IPS DF 4.7 (cell line): ENCODE data around the gene C7orf25.

ENCODE experiments used
- DNase-seq: peaks from one replicate; pipeline ENCODE4 v3.0.0-alpha.2; 2013; ENCODE audit warnings: low spot score; ENCODE audit errors: extremely low read depth

The C7orf25 gene

DNA sequence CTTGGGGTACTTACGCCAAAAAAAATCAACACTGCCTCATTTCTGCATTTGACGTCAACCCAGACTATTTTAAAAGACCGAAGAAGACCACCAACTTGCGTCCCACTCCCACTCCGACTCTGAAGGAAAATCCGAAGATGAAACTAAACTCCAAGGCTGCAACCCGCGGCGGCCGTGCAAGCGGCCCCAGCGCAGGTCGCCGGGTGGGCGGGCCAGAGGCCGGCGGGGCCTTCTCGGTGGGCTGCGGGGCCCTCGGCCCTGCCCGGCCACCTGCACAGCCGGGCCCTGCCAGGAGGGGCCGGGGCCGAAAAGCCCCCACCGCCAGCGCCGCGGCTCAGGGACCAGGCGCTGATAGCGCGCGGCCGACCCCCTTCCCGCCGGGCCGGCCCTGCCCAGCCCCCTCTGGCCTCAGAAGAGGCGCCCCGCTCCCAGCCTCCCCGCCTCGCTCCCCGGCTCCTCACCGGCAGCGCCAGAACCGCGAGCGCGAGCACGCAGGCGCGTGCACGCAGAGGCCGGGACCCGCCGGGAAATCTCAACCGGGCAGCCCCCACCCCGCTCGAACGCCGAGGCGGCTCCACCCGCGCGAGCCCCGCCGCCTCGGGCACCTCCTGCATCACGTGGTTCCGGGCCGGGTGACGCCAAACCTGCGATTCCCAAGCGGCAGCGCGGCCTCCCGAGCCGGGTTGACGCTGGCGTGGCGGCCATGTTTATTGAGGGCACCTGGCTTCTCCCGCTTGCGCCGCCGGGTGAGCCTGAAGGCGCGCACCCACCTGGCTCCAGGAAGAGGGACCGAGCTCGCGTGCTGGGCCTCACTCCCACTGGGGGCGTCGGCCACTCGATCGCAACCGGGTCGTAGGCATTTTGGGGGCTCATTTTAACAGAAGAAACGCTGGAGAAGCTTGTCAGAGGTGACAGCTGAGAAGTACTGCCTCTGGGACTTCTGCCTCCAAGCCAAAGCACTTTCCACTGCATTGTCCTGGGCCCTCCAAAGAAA lies at the start of gene C7orf25:
C7orf25 (minus strand) TSS at position 617 of the 994 bp plus-strand sequence. CDS start 1,170 bp downstream, outside the sequence.
- peak; percentile 69 for DNase-seq

- no peak for DNase-seq
These were observed 49.3 kb upstream of the C7orf25 start for GRCh38 chr7:42961170-42961569.

GRCh38 chr7:42960762-42961161 lies 48.9 kb upstream of the C7orf25 start:
- no peak for DNase-seq

DNA sequence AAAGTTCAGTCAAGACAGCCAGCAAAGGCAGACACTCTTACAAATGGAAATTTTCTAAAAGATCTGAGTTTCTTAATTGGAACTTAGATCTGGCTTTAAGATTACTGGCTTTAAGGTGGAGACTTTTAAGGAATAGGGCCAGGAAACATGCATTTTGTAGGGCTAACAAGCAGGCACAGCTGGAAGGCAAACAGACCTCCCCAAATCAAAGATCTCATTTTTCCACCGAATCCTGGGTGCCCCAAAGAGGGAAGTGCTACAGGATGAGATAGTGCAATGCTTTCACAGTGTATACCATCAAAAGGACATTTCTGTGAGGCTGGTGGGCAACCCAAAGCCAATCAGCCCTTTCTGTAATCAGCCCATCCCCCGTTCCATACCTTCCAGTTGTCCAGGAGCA lies 47.7 kb upstream of the C7orf25 start:
- no peak for DNase-seq

- DNase-seq, result no peak
These were observed 44.2 kb upstream of the C7orf25 start for GRCh38 chr7:42956062-42956461.

DNA sequence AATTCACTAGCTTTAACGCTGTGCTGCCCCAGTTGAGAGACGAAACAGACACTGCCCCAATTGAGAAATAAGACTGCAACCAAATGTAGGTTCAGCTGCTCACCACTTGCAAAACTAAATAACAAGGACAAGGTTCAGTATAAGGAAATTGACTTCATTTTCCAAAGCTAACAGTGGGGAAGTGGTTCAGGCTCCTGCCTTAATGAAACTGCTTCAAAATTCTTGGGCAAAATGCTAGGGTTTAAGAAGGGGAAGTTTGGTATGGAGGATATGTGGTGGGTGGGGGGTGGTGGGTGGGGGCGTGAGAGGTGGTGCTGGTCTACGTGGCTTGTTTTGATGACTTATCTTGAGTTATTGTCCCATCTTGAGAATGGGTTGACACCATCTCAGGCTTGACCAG lies 42.1 kb upstream of the C7orf25 start:
- no peak for DNase-seq

DNA sequence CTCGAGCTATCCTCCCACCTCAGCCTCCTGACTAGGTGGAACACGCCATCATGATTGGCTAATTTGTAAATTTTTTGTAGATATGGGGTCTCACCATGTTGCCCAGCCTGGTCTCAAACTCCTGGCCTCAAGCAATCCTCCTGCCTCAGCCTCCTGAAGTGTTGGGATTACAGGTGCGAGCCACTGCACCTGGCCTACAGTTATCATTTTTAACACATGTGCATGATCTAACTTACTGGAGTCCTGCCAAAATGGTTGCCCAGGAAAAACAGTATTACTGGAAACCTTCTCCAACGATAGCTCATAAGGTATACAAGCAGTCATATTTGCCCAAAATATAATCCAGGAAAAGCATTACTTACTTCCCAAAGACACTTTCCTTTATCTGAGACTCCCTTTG lies 40.5 kb upstream of the C7orf25 start:
- DNase-seq, result no peak

GRCh38 chr7:42950417-42950816 lies 38.5 kb upstream of the C7orf25 start:
- DNase-seq, result no peak

DNA sequence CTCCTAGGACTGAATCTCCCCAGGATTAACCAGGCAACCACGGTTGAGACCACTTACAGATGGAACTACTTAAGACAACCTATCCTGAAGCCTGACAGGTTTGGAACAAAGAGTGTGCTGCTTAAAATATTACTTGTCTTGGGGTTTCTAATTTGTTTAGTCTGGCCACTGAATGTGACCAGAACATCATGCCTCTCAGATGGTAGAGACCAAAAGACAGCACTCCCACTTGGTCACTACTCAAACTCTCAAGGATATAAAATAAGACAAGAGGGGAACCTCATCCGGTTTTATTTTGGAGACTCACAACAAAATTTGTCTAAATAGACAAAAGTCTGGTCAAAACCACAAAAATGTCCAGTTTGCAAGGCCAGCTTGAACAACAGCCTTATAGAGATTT lies 35.7 kb upstream of the C7orf25 start:
- DNase-seq, result no peak

DNA sequence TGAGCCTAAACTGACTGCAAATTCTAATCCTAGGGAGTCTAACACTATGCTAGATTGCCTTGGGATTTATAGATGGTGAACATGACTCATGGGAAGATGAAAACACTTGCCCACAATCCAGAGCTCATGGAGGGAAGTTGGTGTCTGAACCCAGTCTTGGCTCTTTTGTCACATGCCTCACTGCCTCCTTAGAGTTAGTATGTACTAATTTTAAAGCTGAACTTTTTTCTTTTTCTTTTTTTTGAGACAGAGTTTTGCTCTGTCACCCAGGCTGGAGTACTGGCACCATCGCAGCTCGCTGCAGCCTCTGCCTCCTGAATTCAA lies 34.7 kb upstream of the C7orf25 start:
- DNase-seq, result no peak

DNA sequence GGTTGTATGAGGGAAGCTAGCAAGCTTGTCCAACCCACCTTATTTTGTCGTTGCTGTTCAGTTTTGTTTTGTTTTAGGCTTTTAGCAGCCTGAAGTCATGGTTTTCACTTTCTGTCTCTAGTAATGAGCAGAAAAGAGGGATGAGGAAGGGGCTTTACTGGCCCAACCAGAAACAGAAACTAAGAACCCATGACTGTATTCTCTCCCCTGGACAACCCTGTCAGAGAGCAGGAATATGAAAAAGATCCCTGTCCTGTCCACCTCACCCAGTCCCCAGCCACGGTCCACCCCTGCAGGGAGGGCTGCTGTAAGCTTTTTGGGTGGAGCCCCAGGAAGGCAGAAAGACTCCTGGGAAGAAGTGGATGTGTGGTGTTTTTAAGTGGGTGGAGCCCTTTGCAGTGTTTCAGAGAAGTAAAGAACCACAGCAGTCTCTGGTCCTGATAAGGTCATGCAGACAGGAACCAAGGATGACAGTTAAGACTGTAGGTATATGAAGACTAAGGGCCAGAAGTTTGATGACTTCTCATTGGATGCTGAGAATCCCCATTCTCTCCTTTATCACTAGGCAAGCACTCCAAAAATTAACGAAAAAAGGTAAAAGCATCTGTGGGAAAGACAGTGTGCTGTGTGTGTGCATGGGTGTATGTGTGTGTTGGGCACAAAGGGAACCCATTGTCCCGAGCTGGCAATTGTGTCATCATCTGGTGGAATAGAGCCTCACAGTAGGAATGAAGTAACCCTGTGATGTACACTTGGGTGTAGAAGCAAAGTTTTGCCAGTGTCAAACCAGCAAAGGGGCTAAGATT lies 34.2 kb upstream of the C7orf25 start:
- no peak for DNase-seq

- DNase-seq, result peak; percentile 68
These were observed 29.3 kb upstream of the C7orf25 start for GRCh38 chr7:42940985-42941847.

GRCh38 chr7:42939457-42940240 lies 27.8 kb upstream of the C7orf25 start:
- no peak for DNase-seq

DNA sequence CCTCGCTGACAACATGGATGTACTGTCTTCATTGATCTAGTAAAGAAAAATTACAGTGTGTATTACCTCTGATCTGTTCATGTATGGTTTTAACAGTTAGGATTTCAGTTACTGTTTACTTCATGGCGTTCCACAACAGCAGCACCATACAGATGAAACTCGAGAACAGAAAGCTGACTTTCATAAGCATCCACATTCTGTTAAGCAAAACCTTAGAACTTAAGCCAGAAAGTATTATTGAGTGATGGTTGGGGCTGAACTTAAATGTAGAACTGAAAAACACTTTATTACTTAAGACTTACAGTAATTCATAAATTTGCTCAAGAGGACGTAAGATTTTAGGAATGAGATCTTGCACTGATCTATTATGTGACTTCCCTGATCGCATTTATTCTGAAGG lies 24.0 kb upstream of the C7orf25 start:
- DNase-seq, result no peak

GRCh38 chr7:42934291-42934690 lies 22.4 kb upstream of the C7orf25 start:
- no peak for DNase-seq

DNA sequence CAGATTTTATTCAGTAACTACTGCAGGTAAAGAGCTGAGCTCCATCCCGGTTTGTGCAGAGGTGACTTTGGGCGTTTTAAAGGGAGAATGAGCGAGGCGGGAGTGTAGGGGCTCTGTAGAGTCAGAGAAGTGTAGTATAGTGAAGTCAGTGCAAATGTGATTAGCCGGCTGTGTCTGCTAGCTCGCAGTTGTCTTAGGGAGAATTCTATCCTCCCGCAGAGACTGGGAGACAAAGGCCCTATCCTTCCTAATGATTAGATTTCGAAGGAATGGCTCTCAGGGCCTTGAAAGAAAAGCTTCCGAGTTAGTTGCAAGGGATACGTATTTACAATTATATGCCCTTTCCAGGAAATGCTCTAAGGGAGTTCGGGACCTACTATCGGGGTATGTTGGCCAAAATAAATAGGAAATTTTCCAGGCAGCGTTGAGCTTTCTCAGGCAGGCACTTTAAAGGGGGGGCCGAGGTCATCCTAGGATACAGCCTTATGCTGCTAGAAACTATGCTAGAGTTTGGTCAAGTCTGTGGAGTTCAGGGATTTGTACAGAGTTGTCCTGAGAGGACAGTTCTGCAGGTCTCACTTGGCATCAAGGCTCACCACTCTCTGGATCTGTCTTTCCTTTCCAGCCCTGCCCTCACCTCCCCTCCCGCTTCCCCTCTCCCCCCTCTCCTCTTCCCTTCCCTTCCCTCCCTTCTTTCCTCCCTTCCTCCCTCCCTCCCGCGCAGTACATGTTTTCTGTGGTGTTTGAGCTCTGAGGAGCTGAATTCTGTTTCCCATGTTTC lies 21.1 kb upstream of the C7orf25 start:
- DNase-seq, result no peak

DNA sequence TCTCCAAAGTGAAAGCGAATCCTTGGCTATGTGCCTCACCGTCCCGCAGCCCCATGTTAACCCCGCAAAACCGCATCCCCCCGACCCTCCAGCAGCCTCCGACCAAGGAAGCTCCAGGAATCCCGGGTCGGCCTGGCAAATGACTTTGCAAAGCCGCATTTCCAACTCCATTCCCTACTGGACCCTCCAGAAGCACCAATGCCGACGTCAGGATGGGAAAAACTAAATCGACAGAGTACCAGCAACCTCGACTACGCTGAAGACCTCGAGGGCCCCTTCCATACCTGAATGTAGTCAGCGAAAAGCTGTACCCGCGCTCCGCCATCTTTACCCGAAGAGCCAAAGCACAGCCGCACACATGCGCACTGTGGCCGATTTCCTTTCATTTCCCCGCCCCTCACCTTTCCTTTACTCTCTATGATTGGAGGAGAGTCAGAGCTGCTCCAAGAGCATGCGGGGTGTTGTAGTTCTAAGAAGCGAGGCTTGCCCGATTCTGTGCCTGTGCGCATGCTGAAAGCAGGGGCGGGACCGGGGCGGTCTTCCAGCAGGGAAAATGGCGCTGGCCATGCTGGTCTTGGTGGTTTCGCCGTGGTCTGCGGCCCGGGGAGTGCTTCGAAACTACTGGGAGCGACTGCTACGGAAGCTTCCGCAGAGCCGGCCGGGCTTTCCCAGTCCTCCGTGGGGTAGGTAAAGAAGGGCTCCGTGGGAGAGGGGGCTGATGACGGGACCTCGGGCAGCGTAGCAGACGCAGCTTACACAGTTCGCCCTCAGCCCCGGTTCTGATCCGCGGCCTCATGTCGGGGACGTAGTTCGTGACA lies 20.2 kb upstream of the C7orf25 start, which contains the start of the genes MRPL32 and PSMA2:
MRPL32 (plus strand) TSS at position 543 of the 818 bp plus-strand sequence; CDS start at position 554, 11 bp downstream.
PSMA2 (minus strand) TSS at position 341 of the 818 bp plus-strand sequence; CDS start at position 325, 16 bp downstream.
- peak; percentile 95 for DNase-seq

GRCh38 chr7:42931447-42931833 lies 19.6 kb upstream of the C7orf25 start:
- DNase-seq, result no peak

DNA sequence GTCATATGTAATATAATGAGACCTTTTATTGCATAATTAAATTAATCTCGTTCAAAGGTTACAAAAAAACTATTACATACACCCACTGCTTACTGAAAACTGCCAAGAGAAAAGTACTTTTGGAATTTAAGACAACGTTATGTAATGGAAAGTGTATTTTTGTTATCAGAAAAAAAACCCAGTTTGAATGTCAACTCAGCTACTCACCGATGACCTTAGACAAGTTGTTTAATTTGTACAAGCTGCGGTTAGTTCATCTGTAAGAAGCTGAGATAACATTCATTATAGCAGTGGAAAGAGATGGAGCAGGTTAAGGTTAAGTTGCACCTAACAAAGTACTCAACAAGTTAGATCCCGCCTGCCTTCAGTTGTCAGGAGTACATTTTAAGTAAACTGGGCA lies 19.0 kb upstream of the C7orf25 start:
- DNase-seq, result no peak
